T1000 (cell line): Measurements from ENCODE around the gene SACS.
A peak's percentile ranks its signal among the peaks of the same experiment; 100 is the strongest.

Source experiments
- DNase-seq: peaks from one replicate; lab custom pipeline; 2025; ENCODE audit warnings: mixed read lengths; lab: John Stamatoyannopoulos, UW

SACS gene, protein sequence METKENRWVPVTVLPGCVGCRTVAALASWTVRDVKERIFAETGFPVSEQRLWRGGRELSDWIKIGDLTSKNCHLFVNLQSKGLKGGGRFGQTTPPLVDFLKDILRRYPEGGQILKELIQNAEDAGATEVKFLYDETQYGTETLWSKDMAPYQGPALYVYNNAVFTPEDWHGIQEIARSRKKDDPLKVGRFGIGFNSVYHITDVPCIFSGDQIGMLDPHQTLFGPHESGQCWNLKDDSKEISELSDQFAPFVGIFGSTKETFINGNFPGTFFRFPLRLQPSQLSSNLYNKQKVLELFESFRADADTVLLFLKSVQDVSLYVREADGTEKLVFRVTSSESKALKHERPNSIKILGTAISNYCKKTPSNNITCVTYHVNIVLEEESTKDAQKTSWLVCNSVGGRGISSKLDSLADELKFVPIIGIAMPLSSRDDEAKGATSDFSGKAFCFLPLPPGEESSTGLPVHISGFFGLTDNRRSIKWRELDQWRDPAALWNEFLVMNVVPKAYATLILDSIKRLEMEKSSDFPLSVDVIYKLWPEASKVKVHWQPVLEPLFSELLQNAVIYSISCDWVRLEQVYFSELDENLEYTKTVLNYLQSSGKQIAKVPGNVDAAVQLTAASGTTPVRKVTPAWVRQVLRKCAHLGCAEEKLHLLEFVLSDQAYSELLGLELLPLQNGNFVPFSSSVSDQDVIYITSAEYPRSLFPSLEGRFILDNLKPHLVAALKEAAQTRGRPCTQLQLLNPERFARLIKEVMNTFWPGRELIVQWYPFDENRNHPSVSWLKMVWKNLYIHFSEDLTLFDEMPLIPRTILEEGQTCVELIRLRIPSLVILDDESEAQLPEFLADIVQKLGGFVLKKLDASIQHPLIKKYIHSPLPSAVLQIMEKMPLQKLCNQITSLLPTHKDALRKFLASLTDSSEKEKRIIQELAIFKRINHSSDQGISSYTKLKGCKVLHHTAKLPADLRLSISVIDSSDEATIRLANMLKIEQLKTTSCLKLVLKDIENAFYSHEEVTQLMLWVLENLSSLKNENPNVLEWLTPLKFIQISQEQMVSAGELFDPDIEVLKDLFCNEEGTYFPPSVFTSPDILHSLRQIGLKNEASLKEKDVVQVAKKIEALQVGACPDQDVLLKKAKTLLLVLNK (N-terminal part only)

DNA sequence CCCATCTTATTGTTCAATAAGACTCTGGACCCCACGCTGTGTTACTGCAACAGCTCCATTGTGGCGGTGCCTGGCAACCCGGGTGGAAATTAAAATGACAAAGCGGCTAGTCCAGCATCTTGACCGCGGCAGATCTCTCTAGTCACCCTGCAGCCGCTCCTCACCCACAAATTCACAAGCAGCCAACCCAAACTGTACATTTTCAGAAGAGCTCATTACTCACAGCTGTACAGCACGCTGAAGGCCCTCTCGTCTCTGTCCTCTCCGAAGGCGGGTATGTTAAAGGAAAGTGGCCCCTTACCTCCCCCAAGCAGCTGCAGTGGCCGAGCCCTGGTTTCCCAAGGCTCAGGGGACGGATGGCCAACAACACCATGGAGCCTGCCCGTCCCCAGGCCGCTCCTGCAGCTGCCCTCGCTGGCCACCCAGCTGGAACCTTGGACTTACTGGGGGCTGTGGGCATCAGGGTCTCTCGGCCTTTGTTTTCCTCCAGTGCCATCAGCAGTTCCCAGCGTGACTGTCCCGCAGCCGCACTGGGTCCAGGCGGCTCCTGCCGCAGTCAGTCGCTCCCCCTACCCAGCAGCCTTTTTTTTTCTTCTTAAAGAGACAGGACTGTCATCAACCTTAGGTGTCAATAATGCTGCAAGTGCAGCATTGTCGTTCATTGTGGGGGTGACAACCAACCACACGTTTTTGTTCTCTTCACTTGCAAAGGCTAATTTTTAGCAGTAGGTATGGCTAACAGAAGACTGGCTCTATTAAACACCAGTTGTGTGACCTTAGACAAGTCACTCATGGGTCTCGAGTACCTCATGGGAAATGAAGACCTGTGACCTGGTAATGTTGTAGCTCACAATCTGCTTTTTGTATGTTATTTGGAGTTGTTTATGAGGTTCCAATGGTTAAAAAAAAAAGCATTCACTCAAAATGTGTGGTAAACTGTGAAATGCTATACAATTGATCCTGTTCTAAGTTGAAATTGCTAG is at the start of gene SACS:
Gene SACS, minus strand, starts transcription at position 532 of the 983 bp plus-strand sequence. CDS start 22,463 bp downstream, outside the sequence.
- no peak for DNase-seq

DNA sequence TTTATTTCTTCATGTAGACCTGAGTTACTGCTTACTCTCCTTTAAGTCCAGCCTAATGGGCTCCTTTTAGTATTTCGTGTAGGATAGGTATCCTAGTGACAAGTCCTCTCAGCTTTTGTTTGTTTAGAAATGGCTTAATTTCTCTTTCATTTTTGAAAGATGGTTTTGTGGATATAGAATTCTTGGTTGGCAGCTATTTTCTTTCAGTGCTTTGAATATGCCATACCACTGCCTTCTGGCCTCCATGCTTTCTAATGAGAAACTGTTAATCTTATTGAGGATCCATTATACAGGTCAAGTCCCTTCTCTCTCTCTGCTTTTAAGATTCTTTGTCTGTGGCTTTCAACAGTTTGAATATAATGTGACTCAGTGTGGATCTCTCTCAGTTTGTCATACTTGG is 46.8 kb upstream of the SACS start:
- DNase-seq = no peak

DNA sequence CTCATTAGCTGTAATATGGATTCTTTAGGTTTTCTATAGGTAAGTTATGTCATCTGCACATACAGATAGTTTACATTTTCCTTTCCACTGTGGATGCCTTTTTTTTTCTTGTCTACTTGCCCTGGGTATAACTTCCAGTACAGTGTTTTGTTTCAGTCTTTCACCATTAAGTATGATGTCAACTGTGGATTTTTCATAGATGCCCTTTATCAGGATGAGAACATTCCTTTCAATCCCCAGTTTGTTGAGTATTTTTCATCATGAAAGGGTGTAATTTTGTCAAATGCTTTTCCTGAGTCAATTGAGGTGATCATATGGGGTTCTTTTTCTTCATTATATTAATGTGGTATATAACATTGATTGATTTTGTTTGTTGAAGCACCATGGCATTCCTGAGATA is 43.6 kb upstream of the SACS start:
- no peak for DNase-seq

DNA sequence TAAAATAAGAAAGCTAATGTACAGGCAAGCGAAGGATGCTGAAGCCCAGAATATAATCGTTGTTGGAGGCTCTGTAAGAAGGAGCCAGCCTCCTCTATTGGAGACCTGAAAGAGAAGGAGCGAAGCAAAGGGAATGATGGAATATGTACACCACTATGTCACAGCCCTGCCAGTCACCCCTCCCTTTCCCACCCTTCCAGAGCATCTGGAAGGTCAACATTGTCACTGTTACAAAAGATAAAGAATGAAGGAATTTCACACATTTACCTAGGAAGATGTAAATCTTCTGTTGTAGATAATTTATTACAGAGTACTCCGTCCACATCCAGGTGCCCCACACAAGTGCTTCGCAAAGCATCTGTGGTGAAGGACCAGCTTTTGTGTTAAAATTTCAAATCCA is 39.7 kb upstream of the SACS start:
- DNase-seq = no peak

DNA sequence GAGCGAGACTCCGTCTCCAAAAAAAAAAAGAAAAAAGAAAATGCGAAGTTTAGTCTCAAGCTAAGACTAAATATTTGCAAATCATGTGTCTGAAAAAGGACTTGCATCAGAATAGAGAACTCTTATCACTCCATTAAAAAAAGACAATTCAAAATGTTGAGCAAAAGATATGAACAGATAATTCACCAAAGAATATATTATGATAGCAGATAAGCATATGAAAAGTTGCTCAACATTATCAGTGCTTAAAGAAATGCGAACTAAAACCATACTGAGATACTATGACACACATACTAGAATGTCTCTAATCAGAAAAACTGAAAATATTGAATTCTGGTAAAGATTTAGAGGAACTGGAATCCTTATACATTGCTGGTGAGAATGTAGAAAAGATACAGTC is 38.7 kb upstream of the SACS start:
- no peak for DNase-seq

DNA sequence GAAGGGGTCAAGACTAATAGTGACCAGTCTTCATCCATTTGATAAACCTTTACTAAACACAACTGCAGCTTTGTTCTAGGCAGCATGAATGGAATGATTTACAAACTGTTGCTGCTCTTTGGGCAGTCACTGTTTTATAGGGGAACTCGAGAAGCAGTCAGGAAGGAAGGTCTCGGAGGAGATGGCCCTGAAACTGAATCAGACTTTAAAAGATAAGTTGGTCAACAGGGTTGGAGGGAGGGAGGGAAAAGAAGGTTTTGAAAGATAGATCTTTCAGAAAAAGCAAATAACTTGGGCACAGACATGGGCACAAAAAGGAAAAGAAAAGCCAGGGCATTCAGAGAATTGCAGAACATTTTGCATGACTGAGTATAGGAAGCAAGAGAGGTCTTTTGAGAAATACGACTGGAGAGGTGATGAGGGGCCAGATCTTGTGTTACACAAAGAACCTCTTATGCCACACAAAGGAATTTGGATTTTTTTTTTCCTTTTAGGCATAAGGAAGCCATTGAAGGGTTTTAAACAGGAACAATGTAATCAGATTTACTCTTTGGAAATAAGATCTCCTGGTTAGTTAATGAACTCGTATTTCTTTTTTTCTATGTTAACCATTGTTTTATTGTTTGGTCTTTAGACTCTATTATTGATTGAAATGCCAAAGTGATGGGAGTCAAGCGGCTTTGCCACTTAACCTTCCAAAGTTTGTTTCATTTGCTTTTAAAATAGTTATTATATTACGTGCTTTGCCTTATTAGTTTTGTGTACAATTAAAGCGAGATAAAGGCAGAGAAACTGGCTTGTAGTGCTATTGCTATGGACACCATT is 37.5 kb upstream of the SACS start:
- DNase-seq = no peak

DNA sequence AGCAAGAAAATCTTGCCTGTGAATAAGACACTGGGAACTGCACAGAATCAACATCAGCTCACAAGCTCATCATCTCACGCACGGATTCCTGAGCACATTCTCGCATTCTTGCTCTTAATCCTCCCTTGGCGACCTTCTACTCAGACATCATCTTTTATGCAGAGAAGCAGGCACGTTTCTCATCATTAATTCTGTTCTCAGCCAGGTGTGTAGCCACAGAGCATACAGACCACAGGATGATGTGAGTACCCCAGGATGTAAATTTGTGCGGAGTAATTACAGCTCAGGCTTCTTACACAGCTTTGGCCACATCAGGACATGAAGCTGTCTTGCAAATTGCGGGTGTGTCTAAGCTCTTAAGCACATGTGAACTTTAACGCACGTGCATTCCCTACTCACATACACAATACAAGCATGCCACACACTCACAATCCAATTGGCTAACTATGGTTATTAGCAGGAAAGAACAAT is 36.5 kb upstream of the SACS start:
- no peak for DNase-seq

DNA sequence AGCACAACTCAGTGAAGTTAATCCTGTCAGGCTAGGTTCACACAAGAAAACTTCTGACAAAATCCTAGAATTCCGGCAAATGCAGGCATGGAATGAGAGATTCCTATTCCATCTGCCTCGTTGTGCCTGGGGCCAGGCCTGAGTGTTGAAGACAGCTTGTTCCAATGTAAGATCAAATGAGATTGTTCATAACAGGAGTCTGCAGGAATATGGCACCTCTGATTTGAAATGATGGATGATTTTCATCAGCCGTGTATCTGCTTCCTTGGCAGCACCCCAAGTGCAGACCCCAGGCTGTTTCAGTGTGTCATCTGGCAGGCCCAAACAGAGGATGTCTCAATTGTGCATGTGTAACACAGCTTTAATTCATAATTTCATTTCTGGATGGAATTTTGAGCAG is 35.3 kb upstream of the SACS start:
- DNase-seq = no peak

DNA sequence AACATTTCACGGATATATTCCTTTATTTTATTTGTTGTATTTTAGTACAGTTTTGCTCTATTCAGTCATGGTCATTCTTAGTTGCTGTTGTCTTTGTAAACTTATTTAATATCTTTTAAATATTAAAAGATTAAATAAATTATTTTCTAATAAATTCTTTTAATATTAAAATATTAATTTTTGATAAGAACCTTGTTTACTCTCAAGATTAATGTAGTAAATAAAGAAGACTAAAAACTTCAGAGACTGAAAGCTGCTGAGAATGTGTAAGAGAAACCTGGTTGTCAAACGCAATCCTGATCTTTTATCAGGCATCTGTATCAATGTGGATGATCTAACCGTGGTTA is 34.4 kb upstream of the SACS start:
- no peak for DNase-seq

DNA sequence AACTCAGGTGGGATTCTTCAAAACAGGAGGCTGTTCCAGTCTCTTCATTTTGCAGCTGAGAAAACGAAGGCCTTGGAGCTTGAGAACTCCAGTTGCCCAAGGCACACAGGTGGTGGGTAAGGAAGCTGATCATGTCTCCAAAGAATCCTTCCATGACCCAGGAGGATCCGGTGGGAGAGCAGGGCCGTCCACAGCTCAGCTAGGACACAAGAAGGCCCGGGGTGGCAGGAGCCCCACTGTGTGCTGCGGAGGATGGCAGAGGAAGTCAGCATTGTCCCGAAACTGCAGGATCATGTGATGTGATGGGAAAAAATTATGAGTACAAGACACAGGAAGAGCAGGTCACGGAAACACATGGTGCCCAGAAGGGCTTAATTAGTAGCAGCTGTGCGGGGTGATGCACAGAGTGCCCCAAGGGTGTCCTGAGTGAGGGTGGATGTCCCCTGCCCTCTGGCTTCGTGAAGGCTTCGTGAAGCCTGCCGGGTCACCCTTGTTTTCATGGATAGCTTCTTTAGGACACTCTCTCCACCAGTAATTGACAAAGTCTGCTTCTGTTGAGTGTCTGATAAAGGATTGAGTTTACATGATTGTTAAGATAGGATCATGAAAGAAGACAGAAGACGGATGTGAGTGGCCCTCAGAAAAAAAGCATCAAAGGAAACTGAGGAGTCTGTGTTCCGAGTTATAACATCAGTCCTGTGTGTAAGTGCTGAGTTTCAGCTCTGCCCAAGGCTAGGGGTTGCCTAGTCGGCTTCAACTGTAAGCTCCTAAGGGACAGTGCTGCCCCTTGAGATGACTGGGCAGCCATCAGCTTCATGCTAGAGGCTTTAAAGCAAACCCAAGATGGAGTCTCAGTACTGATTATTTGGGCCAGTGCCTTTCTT is 33.8 kb upstream of the SACS start:
- no peak for DNase-seq

DNA sequence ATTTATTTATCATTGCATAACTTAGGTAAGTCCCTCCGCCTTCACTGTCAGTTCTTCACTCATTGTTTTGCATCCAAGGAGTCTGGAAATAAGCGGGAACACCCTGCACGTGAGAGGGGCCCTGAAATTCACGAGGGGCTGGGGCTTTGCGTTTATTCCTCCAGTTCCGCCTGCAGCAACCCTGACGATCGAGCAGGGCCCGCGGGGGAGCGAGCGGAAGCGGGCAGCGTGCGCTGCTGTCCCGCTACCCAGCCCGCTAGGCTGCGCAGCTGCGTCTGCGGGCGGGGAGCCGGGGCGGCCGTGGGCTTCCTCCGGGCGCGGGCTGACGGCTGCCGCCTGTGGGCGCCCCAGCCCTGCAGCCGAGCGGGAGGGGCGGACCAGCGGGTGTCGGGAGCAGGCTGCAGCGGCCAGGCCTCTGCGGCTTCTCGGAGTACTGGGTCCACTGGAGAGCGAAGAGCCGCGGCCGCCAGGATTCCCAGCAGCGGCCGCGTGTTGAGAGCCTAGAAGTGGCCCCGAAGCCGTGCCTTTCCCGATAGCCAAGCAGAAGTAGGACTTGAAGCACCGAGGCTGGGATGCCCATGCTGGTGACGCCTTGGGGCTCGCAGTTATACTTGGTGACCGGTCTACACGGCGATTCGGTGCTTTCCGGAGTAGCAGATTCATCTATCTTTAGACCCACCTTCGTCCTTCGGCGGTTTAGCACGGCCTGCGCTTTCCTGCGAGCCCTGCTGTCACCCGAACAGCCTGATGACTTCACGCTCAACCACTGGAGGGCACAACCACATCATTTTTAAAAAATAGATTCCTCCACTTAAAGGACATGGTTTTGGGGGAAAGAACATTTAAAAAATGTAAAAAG is 32.9 kb upstream of the SACS start:
- DNase-seq = peak; percentile 41

DNA sequence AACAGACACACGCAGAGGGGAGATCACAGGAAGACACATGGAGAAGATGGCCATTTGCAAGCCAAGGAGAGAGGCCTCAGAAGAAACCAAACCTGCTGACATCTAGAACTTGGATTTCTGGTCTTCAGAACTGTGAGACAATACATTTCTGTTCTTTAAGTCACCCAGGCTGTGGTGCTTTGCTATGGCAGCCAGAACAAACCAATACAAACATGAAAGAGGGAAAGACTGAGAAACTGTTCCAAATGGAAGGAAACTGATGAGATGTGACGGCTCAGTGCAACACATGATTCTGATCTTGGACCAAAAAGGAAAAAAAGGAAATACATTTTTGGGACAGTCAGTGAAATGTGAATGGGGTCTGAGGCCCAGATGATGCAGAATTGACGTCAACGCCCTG is 30.2 kb upstream of the SACS start:
- no peak for DNase-seq

DNA sequence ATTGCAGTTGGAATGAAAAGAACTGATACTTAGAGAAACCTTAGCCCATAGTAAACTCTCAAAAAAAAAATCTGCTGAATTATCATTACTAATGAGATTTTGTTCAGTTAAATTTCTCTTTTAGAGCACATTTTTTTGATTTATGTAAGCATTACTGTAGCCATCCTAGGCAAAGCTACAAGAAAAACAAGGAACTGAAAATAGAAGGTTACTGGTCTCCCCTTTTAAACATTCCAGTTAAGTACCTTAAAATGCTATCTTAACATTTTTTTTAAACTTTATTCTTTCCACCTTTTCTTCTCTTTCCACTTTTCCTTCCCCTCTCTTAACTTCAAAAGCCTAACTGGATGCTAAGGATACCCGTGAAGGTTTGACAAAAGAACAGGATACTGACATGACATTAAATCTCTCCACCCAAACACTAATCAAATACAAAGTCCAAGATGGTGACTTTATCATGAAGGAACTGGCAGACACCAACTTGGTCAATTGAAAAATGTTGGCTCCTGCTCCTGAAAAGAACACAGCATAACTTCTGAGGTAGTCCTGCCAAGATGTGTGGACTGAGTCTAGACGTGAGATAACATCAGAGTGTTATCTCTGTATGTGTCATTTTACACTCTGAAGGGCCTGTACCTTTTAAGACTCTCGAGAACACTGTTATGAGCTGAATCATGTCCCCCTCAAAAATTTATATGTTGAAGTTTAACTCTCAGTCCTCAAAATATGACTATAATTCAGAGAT is 29.5 kb upstream of the SACS start:
- DNase-seq = no peak

DNA sequence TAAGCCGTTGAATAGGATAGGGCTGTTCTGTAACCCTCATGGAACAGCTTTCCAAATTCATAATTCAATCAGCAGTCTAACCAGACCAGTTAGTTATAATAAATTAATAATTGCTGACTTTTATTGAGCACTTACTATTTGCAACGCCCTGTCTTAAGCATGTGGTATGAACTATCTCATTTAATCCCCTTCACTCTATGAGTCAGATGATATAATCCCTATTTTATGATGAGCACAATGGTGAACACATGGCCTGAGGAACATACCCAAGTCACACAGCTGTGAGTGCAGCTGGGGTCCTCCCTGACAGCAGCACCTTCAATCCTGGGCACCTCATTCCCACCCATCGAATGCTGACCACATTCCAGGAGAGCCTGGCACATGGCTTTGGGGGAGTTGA is 28.0 kb upstream of the SACS start:
- no peak for DNase-seq

DNA sequence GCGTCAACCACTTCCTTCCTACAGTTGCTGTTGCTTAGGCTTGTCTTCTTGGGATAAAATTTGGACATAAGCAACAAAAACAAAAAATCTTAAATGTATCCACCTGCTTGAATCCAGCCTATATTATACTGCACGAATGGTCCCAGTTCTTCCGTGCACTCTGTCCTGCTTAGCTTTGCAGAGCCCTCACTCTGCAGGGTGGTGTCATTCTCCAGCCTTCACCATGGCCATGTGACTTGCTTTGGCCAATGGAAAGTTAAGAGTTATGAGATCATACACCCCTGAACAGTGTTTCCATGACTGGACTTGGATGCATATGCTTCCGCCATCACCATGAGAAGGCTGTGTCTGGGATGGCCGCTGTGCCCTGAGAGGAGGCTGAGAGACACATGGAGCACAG is 27.4 kb upstream of the SACS start:
- DNase-seq = no peak

DNA sequence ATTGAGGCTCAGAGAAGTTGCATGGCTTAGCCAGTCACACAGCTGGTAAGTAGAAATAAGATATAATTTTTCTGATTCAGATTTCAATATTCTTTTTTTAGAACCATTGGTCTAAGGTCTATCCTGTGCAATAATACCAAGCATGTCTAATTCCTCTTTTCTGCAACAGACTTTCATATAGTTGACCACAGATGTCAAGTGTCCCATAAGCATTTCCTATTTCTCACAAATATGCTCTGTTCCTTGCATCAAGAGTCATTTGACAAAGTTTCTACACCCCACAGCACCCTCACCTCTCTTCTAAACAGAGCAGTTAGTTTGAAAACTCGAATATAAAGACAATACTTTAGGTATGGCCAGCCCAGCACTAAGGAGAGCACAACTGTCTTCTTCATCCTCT is 26.8 kb upstream of the SACS start:
- DNase-seq = no peak

DNA sequence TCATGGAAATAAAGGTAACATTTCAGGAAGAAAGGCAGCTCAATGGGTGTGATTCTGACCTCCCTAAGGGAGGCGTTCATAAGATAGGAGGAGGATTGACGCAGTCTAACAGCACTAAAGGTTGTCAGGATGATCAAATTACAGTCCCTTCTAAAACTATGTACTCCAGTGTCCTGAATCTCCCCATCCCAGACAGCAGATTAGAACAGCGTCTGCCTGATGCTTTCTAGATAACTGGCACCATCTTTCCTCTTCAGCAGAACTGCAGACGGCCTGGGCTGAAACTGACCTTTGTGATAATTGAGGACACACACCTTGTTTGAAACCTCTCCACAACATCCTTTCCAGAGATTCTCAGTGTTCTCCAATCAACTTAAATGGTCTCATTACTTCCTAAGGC is 25.5 kb upstream of the SACS start:
- DNase-seq = no peak
